ENCODE results near the gene KCNT2. TPM values are rescaled to one million over a fixed set of nuclear protein-coding genes. Genes with fewer than 3 reads are reported as not detected.
A peak's percentile ranks its signal among the peaks of the same experiment; 100 is the strongest.

Gene KCNT2
- total RNA-seq, 1 experiment from 2014 or later, result 9.1 TPM

GRCh38 chr1:196477262-196477661, 131.0 kb downstream of the KCNT2 start:
- H4K91ac ChIP-seq (ENCODE audit: insufficient read length, low read depth, low read length), result no peak overlapping the region
- WGBS (ENCODE audit: extremely low coverage, insufficient read length, low lambda C conversion rate), result no CpG with 5 or more reads among the region's 2 CpGs
- H3K4me2 ChIP-seq (ENCODE audit: insufficient read depth, insufficient read length, low read length), result no peak overlapping the region
- H2AK5ac ChIP-seq (ENCODE audit: insufficient read length, low read length), result no peak overlapping the region
- H3K9me3 ChIP-seq (ENCODE audit: control insufficient read depth, low read depth, low read length), result no peaks in the 10 kb centered on the region
- no peak overlapping the region for H3T11ph ChIP-seq (ENCODE audit: low read length)
- no peak overlapping the region for H4K8ac ChIP-seq (replicated peaks; ENCODE audit: insufficient read length, low read depth, low read length)
- H2BK12ac ChIP-seq (ENCODE audit: insufficient read length, low read depth, low read length), result no peak overlapping the region
- no peak overlapping the region for H4K5ac ChIP-seq (ENCODE audit: insufficient read length, low read depth, low read length)
- H3K4me1 ChIP-seq (ENCODE audit: insufficient read depth, low read length), result no peaks in the 10 kb centered on the region
- no peaks in the 10 kb centered on the region for H3K9me3 Mint-ChIP-seq
- no peak overlapping the region for H3K56ac ChIP-seq (ENCODE audit: insufficient read length, low read depth, low read length)
- no peaks in the 10 kb centered on the region for H3K27me3 Mint-ChIP-seq (ENCODE audit: low read depth)
- H3K18ac ChIP-seq (ENCODE audit: insufficient read length, low read depth, low read length), result no peak overlapping the region
- no peak overlapping the region for H3K27ac ChIP-seq (ENCODE audit: insufficient read length, low read depth, low read length)
- no peaks in the 10 kb centered on the region for H3K27me3 ChIP-seq (ENCODE audit: insufficient read depth, low read length)
- TF ChIP-seq CTCF (conservative IDR thresholded peaks at IDR 0.05), result 0 out of 3 replicates have a peak, but pooled peaks have one; percentile 18
- no peak overlapping the region for H3K14ac ChIP-seq (ENCODE audit: insufficient read depth, low read length)
- H3K4me3 Mint-ChIP-seq, result no peak overlapping the region
- H3K4ac ChIP-seq (ENCODE audit: low read depth, low read length), result no peak overlapping the region
- H4K20me1 ChIP-seq (ENCODE audit: control insufficient read depth, insufficient read depth, insufficient read length), result no peaks in the 10 kb centered on the region
- no peak overlapping the region for H2AFZ ChIP-seq (ENCODE audit: low read length)
- H3K79me1 ChIP-seq (ENCODE audit: insufficient read depth, low read depth, low read length, poor library complexity, severe bottlenecking), result no peaks in the 10 kb centered on the region
- no peak overlapping the region for H3K9ac ChIP-seq (ENCODE audit: extremely low read depth, insufficient read length, low read length)
- DNase-seq, result no peak
- no peaks in the 10 kb centered on the region for H3K4me1 Mint-ChIP-seq
- no peak overlapping the region for H2BK15ac ChIP-seq (ENCODE audit: low read depth, low read length)
- no peak overlapping the region for H3K23ac ChIP-seq (ENCODE audit: insufficient read length, low read depth, low read length)
- no peaks in the 10 kb centered on the region for H3K79me2 ChIP-seq (ENCODE audit: insufficient read depth, low read length)
- peaks cover 4 to 10% (median 8%) of the 10 kb centered on the region in 3 experiments; a peak in 6 of 7 replicates for H3K36me3 Mint-ChIP-seq (ENCODE audit: insufficient read depth in 1 of 3, low read depth in 3 of 3)
- no peaks in the 10 kb centered on the region for H3K23me2 ChIP-seq (ENCODE audit: insufficient read length, low read depth, low read length, poor library complexity, severe bottlenecking)
- no peak overlapping the region for H2BK5ac ChIP-seq (ENCODE audit: insufficient read length, low read length)
- H2BK120ac ChIP-seq (ENCODE audit: low read depth, low read length, poor library complexity, severe bottlenecking), result no peak overlapping the region
- no peak overlapping the region for H2BK20ac ChIP-seq (ENCODE audit: low read depth, low read length, poor library complexity, severe bottlenecking)
- H3K27ac Mint-ChIP-seq, result 0 out of 7 replicates have a peak overlapping the region, but pooled peaks of 1 of the 3 experiments have one; percentile 16

Data from H9 (cell line).